HG03108 (cell line): ENCODE measurements around the gene LPP.

Source experiments
- ATAC-seq: cut with Tn5 transposase; IDR thresholded peaks from one replicate; pipeline ENCODE4 v1.9.1; 2021; ENCODE audit warnings: moderate library complexity; ENCODE audit not compliant: unreplicated experiment

LPP gene

GRCh38 chr3:188761439-188761838 lies 607.5 kb downstream of the LPP start:
- no peak for ATAC-seq

- ATAC-seq, result no peak
These were observed 608.0 kb downstream of the LPP start for GRCh38 chr3:188761964-188762363.

GRCh38 chr3:188764609-188765008 lies 610.7 kb downstream of the LPP start:
- no peak for ATAC-seq

DNA sequence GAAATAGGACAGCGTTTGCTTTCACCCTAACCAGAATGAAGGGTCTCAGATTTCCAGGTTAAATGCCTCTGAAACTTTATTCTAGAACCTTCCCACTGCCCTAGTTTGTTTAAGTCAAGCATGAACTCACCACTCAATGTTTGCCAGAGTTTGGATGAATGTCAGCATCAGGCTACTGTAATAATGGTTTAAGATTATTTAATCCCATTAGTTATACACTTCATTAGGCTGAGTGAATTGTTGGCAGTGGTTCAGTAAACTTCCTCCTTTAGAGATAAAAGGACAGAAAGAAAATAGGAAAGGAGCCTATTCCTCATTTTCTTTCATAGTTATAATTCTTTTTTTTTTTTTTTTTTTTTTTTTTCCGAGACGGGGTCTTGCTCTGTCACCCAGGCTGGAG lies 615.9 kb downstream of the LPP start:
- no peak for ATAC-seq

- no peak for ATAC-seq
These were observed 618.9 kb downstream of the LPP start for GRCh38 chr3:188772886-188773285.

DNA sequence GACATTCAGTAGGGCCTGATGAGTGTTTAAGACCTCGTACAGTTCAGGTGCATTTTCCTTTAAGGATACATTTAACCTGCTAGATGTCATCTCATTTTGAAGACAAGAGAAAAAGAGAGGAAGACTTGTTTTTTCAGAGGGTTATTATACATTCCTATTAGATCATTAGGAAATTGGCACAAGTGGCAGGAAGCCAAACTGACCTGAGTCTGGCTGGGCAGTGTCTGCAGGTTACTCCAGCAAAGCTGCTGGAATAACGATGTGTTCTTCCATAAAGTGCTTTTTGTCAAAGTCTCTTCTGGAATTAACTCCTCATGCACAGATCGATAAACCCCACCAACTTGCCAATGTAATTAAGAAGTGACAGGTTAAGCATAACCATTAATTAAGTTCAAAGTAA lies 621.5 kb downstream of the LPP start:
- no peak for ATAC-seq

DNA sequence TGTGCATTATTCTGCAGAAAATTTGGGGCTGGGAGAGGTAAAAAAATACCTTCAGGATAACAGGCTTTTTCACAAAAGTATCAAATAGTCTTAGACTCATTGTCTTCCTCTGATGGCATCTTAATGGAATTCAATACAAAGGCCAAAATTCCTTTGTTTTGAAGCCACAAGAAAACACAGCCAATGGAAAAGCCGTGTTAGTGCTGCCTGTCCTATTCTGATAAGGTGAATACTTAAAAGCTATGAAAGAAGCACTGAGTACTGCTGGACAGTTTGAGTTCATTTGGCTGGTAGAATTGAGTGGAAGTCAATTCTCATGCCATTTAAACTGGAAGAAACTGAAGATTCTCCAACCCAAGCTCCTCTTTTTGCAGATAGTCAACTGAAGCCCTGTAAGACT lies 622.5 kb downstream of the LPP start:
- no peak for ATAC-seq

DNA sequence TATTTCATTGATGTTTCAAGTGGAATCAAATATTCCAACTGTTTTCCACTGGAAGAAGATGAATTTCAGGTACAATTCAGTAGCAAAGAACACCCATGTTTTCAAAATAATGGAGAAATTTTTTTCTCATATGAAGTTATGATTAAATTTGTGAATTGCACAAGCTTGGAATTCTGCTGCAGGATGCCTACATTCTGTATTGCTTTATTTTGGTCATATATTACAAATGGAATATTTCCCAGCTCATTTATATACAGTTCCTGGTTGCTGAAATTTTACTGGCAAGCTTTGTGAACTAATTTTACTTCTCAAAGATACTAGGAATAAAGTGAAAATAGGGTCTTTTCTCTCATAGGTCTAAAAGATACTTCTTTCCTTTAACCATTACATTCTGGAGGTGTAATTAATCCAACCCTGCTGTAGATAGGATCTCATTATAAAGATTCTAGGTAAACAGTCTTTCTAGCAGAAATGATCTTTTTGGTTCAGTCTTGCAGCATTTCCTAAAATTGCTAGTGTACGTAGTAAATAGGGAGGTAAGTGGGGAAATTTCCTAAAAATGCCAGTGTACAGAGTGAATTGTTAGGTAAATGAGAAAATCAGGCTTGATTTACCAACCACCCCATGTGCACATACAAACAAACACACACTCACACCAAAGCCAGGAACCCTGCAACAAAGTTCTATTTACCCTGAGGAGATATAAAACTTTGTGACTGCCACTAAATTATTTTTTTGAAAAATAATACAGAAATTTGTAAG lies 624.3 kb downstream of the LPP start:
- no peak for ATAC-seq

DNA sequence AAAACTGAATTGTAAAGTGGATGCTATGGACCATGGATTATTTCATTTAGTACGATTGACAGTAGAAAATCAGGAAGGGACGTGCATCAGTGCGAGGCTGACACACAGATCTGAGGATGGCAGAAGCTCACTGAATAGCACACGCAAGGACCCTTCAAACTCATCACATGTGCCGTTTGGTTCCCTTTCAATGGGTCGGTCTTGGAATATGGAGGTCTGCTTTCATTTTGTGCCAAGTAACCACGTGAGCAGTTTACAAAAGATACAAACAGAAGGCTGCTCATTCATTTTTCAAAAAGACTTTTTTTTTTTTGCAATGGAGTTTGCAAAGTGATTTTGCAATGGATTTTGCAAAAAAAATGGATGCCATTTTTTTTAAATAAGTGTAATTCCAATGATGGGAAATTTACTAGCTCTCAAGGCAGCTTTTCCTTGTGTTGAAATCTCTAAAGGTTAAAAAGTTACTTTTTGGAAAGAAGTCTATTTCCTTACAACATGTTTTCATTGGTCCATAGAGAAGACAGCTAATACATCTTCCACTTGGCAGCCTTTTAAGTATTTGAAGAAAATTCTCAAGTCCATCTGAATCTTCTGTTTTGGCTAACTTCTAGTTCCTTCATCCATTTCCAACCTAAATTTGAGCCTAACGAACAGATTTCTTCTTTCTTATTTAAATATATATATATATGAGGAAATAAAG lies 625.5 kb downstream of the LPP start:
- ATAC-seq, result no peak

DNA sequence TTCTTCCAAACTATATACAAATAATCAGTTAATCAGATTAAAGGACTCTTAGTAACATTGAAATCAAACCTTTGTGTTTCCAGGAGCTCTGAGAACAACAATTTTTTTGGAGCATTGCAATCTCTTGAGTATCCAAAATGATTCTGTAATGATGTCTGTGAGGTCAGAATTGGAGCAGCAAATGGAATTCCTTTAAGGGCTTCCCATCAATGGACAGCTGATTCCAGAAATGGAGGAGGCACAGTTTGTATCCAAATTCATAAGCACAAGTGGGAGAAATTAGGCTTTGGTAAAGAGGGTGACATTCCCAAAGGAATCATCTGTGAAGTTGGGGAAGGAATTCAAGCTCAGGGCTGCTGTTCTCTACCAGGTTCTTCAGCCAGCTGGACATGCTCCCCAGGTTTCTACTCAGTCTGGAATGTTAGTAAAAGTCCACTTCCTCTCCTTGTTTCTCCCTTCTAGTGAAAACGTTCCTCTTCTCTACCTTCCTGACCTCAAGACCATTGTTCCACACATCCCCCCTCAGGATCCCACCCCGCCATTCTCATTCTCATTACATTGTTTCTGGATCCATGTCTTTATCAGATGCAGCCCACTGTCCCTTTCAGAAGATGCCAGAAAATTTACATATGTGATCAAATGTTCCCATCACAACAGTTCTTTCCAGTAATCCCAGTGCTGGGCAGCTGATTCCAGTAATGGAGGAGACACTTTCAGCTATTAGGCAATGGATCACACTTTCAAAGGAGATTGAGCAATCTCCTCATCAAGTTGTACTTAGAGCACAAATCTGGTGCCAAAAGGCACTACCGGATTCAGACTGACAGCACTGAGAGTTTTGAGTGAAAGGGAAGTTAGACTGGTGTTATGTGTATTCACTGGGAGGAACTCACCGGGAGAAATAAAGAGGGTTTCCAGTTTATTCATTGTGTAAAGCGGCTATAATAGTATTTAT lies 626.5 kb downstream of the LPP start:
- no peak for ATAC-seq

DNA sequence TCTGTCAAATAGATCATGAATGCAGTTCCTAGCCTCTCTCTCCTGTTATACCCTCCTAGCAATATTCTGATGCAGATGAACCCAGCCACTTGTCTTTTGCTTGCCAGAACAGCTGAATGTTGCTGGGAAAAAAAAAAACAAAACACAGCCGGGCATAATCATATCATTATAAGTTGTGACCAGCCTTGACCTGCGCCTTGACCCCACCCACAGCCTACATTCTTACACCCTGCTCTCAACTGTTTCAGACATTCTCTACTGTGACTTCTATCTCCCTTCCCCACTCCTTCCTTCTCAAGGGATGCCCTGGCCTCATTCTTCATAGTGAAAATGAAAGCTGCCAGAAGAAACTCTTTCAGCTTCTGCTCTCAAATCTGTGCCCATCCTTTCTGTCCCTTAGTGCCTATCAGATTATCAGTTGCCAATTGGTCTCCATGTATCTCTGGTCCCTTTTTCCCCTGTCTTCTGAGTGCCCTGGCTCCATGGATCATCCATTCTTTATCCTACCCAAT lies 628.7 kb downstream of the LPP start:
- ATAC-seq, result no peak

- ATAC-seq, result no peak
These were observed 632.5 kb downstream of the LPP start for GRCh38 chr3:188786424-188786823.

DNA sequence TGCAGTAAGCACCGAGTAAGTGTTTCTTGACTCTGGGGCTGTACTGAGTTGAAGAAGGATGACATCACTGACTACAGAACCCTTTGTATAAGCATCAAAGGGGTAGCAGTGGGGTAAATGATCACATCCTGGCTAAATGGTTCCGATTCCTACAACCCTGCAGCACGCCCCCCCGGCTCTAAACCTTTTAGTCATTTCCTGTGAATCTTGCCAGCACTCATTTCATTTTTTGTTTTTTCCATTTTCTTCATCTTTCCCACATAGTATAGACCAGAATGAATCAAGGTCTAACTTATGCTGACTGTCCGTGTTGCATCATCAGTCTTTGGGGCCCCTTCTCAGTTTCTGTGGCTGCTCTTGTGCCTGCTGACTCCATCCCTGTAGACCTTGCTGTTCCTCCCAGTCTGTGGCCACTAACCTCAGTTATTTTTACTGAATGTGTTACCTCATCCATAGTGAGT lies 634.7 kb downstream of the LPP start:
- no peak for ATAC-seq

DNA sequence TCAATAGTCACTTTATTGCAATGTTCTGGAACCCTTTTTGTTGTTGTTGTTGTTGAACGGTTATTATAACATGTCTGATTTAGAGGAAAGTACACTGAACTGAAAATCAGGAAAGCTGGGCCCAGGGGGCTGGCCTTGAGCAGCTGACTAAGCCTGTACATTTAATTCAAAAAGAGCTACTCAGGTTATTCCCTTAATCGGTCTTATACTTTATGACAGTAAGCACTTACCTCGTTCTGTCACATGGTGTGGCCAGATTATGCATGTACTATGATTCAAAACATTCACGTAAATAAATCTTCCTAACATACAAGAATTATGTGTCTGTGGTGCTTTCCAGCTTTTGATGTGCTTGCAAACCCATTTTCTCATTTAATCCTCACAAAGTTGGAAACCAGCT lies 635.3 kb downstream of the LPP start:
- no peak for ATAC-seq

DNA sequence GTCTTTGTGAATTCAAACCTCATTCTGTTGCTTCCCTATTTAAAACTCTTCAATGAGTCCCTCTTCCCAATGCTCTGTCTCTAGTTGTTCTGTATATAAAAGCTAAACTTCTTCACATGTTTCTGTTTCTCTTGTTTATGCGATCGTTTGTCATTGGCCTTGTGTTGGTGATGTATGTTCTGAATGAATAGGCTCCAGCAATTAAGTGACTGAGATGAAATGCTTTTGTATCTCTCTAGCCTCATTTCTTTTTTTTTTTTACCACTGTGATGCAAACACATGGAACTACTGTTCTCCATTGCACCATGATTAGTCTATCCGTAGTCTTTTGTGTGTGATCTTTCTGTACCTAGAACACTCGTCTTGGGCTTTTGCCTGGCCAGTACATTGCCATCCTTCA lies 637.4 kb downstream of the LPP start:
- ATAC-seq, result no peak

GRCh38 chr3:188792793-188793192 lies 638.8 kb downstream of the LPP start:
- no peak for ATAC-seq

DNA sequence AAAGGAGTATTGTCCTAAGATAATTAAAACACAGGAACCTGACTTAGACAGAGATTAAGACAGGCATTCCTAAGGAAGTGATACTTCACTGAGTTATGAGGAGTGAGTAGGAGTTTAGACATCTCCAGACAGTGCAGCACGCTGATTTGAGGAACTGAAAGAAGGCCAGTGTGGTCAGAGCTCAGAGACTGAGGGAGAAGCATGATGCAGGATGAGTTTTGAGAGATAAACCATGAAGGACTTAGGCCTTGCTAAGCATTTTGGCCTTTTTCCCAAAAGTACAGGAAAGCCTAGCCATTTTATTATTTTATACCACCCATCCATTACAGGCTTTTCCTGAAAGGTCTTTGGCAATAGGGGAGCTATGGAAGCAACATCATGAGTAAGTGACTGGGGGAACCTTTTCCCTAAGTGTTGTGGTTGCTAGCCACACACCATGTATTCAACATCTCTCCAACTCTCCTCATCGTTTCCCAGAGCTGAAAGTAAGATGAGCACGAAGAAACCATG lies 642.2 kb downstream of the LPP start:
- no peak for ATAC-seq

DNA sequence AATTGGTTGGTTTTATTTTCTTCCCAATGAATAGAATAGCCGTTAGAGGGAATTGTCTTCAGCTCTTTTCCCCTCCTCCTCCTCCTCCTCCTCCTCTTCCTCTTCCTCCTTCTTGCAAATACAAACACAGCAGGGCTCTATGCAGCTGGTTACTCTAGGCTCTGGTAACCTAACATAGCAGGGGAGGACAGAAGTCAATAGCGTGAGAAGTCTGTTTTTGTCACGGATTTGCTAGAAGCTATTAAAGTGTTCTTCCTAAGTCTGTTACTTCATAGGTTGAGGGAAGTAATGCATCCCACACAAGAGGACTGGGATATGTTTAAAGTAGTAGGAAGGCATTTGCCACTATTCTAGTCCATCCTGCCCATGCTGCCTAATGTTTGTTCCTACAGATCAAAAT lies 643.1 kb downstream of the LPP start:
- ATAC-seq, result no peak

DNA sequence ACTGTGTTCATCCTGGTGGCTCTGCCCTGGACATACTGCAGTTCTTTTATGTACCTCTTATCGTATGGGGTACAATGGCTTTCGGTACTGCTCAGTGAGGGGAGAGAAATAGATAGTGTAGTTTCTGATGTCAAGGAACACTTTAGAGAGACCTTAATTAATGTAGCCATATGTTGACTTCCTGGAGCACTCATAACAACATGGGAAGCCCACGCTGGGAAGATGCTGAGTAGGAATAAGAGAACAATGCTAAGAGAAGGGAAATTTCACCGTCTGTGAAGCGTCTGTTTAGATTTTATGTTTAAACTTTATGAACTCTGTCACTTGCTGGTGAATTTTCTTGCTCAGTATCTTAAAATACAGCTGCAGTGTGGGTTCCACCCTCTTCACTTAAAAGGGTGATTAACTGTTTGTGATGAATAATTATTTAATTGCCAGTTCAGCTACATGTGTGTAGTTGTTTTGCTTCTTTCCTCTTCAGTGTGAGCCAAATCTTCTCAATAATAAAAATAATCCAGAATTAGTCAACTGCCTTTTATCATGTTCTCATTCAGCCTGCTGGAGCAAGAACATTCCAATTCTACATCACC lies 644.7 kb downstream of the LPP start:
- no peak for ATAC-seq

GRCh38 chr3:188801393-188801792 lies 647.4 kb downstream of the LPP start:
- no peak for ATAC-seq

GRCh38 chr3:188802645-188803044 lies 648.7 kb downstream of the LPP start:
- no peak for ATAC-seq
